ENCODE results near the gene EPB41L4A.

GRCh38 chr5:112339761-112340160 is 79.3 kb downstream of the EPB41L4A start:
- TF ChIP-seq CTCF (IDR thresholded peaks at IDR 0.05) (no peak), TCF7L2 (IDR thresholded peaks at IDR 0.05; ENCODE audit: low read depth, low read length) (no peak), REST (IDR thresholded peaks at IDR 0.05; ENCODE audit: insufficient read depth in 1 of 2, low read depth in 2 of 2, low read length in 1 of 2) (no peak), POLR2AphosphoS5 (IDR thresholded peaks at IDR 0.05; ENCODE audit: low read depth, low read length) (no peak), SIN3A (IDR thresholded peaks at IDR 0.05; ENCODE audit: borderline replicate concordance, insufficient read depth, low read depth, low read length) (no peak)
